Activated T-cell treated with anti-CD3 and anti-CD28 coated beads, Interleukin-2, amount 50 U/mL, for 1 hour (primary cell): ENCODE measurements around the gene LAMA3.
"Not testable (repeated sequence)": the region's sequence is repeated elsewhere in the genome, so short reads cannot be mapped to it uniquely, and the experiment has no call there.

Experiments used
- DNase-seq: peaks from one replicate; pipeline ENCODE4 v3.0.0-alpha.2; 2020

The LAMA3 gene

DNA sequence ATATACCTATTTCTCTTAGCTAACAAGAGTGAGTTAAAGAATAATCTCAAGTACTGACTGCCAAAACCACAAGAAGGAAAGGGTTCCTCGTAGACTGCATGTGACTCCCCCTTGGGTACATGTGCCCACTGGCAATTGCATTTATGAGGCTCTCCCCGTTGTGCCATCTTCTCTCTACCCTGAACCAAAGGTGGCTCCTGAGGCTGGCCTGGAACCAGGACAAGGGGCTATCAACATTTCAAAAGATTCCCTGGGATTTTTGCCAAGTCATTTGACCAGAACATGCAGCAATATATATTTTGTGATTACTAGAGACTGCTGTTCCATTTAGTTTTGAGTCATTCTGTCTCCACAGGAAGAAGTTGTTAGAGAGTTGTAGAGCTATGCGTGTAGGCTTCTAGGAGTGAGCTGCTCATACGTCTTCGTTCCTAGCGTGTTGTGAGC lies 45.8 kb downstream of the LAMA3 start:
- no peak for DNase-seq

DNA sequence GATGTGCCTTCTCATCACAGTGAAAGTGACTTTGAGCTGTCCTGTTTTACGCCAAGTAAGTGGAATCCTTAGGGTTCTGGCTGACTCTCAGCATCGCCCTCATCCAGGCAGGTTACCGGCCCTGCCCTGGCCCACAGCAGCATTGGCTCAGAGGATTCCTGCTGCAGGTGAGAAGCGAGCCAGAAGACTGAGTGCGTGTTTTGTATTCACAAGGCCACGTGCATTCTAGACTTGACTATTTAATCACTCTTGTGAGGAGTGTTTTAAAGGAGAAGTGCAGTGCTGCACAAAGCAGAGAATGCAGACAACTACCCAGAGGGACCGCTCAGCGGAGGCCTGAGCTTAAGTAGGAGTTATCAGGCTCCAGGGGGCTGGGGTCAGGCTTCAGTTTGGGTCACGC lies 48.3 kb downstream of the LAMA3 start:
- no peak for DNase-seq

DNA sequence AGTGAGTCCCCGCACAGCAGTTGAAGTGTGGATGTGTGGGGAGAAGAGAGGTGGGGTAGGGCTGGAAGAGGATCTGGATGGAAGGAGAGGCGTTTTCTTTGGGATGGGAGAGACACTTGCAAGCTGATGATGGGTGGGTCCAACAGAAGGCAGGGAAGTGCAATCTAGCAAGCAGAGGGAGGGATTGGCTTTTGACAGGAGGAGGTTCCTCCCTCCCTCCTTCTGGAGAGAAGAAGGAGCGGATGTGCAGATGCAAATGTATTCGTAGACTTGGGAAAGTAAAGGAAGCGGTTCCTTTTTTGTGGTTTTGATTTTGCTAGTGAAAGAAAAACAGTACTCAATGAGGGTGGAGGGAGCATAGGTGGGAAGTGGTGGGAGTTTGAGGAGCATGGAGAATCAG lies 48.9 kb downstream of the LAMA3 start:
- DNase-seq: no peak

DNA sequence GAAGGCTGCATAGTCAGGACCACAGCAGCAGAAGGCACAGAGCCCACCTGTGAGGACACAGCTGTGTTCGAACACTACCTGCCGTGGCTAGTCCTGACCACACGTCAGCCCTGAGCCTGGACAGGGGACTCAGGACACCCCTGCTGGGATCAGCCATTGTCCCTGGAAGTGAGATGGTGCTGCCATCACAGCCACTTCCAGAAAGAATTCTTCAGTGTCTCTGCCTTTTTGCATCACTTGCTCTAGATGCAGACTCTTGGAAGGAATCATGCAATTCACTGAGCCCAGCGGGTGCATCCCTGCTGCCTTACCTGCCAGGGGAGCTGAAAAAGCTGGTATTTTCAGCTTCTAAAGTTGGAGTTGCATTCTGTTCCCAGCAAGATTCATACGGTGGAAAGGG lies 49.3 kb downstream of the LAMA3 start:
- no peak for DNase-seq

DNA sequence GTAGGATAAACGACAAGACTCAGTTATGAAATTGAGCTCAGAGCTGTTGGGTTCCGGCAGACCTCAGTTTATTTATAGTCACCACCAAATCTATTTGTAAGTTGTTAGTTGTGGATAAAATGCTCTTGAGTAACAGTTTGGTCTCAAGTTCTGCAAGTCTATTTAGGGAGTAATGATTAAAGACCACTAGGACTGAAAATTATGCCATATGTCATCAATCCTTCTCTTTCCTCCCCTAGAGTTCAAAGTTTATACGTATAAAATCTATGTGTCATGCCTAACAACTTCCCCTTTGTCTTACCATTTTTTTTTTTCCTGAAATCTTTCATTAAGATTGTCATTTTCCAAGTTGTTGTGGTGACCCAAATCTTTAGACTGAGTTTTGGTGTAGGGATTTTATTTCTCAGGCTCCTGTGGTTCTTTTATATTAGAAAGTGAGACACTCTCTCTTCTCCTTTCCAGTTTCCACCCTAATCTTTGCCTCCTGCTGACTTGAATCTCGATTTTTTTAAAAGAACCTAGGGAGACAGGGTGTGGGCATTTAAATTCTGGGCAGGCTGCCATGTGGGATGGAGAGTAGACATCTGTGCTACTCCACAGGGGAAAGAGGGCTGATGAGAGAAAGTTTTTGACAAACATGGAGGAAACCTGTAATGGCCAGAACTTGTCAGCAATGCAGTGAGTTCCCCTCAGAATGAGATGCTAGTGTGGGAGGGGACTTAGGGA lies 51.0 kb downstream of the LAMA3 start:
- no peak for DNase-seq

DNA sequence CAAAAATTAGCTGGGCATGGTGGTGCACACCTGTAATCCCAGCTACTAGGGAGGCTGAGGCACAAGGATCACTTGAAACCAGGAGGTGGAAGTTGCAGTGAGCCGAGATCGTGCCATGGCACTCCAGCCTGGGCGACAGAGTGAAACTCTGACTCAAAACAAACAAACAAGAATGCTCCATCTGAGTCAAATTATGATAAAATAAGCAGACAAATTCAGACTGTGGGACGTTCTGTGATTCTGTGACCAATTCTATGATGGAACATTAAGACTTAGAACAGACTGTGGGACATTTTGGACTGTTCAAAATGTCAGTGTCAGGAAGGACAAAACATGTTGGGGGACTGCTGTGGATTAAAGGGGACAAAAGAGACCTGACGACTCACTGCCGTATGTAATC lies 52.7 kb downstream of the LAMA3 start:
- not testable (repeated sequence) for DNase-seq

DNA sequence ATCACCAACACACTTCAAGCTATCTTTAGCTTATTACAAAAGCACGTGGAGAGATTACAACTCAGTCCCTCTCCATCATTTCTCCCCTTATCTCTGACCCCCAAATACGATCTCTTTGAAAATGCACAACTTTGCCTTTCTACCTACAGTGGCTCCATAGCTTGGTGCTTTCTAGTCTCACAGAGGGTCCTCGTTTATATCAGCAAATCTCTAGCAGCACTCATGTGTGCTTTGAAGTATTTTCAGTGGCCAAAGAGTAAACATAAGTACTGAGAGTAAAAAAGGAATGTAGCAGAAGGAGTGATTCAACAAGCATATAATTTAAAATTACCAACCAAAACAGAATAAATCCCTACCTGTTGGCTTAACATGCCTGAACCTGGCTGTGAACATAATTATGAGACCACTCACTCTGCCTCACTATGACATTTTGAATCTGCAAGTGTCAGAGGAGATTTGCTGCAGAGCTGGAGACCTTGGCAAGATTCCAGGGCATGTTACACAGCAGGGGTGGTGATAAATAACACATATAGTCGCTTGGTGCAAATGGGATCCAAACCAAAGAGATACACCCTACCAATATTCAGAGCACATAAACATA lies 54.6 kb downstream of the LAMA3 start:
- DNase-seq: no peak

DNA sequence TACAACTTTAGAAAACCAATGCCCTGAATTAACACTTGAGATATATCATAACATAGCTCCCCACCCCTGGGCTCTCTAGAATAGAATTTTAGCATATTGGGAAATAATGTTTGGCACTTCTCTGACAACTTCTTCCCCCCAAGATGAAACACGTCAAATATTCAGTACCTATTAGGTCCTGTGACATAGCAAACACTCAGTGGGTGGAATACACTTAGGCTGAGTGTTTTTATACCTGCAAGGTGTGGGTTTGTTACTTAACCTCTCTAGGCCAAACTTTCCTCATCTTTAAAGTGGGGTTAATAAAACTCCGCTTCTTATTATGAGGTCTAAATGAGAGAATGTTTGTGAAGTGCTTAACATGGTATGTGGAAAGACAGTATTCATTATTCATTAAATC lies 56.1 kb downstream of the LAMA3 start:
- no peak for DNase-seq

DNA sequence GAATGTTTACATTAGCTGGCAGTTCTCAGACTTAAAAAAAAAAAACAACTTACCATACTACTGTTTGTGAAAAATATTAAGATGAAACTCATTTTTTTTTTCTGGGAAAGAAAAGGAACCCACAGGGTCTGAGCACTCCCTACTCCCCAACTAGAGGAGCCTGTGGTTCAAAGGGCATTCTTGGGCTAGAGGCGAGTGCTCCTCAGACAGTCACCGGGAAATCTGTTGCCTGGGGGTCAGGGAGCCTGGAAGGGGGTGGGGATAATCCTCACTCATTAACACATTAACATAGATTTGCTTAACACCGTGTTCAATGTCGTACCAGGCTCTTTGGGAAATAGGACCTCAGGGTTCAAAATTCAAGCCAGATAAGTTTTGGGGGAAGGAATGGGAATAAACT lies 57.6 kb downstream of the LAMA3 start:
- no peak for DNase-seq

DNA sequence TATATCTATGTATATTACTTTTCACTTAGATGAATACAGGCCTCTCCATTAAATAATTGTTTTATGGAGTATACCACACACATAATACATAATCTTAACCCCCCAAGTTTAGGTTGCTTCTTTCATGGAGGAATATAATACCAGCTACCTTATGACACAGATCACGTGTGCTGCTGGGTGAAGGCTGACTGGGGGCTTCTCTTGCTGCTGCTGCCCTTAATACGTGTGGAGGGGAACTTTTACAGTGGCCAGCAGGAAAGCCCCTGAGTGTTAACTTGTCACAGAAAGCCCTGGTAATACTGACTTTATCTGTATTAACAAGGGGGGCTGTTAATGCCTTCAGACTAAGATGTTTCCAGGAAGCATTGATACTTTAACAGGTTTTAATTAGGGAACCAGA lies 63.1 kb downstream of the LAMA3 start:
- no peak for DNase-seq

DNA sequence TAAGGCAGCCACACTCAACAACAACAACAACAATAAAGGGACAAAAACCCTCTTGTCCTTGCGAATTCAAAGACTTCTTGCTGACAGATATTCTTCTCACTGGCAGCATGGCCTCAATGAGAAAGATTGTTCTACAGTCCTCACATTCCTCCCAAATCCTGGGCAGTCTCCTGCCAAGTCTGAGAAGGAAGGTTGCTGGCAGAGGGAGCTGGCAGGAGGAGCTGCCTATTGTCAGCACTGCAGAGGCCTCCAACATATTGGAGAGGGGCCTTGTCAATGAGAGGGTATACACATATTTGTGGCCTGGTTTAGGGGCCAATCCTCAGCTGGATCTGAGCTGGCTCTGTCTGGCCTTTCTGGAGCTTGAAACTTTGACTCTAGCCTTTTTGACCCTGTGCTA lies 63.5 kb downstream of the LAMA3 start:
- no peak for DNase-seq

DNA sequence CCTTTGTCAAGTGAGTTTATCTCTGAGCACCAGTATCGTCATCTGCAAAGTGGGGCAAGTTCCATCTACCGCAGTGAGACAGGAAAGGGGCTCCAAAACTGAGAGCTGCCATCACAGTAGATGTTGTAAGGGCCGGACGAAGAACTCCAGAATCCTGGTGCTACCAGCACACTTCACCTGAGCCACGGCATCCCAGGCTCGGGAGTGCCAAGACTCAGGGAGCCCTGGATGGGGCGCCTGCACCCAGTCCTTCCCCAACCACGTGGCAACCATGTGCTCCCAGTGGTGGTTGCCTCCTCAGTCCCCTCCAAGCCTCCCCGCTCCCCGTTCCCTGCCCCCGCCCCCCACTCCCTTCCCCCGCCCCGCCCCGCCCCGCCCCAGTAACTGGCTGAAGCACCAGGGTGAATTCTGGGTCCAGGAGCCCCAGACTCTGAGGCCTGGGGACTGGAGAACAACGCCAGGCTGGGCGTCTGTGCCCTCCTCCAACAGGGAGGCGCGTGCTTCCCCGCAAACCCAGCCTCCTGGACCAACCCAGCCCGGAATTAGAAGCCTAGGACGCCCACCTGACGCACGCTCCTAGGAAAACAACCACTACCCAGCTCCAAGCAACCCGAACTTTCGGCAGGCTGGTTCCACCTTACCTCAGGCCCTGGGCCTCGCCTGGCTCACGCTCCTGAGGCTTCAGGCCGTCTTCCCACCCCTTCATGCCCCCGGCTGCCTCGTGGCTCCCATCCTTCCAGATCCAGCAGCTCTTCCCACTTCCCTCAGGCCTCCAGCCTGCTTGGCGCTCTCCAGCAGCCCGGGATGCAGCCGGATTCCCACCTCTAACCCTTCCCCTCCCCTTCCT lies 67.6 kb downstream of the LAMA3 start:
- DNase-seq: no peak

DNA sequence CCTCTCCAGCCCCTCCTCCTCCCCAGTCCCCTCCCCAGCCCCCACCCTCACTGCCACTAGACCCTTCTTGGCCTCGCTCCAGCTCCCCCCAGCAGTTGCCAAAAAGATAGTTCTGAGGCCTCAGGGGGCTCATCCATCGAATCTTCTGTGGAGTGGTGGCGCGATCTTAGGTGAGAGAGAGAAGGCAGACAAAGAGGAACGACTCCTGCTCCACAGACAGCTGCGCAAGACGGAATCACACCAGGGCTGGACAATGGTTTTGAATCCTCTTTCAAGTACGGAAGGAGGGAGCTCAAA lies 68.1 kb downstream of the LAMA3 start:
- no peak for DNase-seq

DNA sequence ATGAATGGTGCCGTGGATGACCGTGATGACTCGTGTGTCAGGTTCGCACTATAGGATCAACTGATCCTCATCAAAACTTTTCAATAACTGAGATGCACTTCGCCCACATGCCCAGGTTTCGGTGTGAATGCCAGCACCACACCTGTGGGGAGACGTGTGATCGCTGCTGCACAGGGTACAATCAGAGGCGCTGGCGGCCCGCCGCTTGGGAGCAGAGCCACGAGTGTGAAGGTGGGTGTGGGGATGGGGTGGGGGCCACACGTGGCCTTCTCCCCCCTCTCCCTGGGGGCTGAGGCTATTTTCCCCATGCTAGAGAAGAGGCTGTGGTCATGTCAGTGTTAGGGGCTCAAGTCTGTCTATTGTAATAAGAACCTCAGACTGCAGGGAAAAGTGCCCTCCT lies 69.0 kb downstream of the LAMA3 start:
- no peak for DNase-seq

DNA sequence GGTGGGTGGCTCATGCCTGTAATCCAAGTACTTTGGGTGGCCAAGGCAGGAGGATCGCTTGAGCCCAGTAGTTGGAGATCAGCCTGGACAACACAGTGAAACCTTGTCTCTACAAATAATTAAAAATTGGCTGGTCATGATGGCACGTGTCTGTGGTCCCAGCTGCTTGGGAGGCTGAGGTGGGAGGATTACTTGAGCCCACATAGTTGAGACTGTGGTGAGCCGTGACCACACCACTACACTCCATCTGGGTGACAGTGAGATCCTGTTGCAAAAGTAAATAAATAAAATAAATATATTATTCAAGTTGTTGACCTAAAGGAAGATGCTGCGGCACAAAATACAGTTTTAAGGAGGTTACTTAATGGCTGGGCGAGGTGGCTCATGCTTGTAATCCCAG lies 72.7 kb downstream of the LAMA3 start:
- no peak for DNase-seq

DNA sequence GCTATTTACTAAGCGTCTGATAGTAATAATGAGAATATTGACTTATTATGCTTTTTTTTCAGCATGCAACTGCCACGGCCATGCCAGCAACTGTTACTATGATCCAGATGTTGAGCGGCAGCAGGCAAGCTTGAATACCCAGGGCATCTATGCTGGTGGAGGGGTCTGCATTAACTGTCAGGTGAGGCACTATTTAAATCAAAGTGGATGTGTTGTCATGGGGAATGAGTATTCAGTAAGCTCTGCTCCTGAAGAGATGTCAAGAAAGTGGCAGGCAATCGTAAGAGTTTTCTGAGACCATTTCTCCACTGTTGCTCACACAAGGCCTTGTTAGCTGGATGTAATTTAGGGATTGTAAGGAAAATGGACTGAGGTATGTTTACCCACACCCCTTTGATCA lies 74.1 kb downstream of the LAMA3 start:
- DNase-seq: no peak

DNA sequence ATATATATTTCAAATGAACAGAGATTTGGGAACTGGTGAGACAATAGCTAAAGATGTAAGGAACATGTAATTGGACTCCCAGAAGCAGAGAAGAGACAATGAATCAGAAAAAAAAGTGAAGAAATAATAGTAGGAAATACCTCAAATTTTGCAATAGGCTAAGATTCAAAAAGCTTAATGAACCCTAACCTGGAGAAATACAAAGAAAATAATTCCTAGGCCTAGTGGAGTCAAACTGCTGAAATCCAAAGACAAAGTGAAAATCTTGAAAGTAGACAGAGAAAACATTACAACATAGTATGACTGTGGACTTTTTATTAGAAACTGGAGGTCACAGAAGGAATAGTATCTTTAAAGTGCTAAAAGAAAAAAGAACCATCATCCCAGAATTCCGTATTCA lies 76.7 kb downstream of the LAMA3 start:
- DNase-seq: no peak

DNA sequence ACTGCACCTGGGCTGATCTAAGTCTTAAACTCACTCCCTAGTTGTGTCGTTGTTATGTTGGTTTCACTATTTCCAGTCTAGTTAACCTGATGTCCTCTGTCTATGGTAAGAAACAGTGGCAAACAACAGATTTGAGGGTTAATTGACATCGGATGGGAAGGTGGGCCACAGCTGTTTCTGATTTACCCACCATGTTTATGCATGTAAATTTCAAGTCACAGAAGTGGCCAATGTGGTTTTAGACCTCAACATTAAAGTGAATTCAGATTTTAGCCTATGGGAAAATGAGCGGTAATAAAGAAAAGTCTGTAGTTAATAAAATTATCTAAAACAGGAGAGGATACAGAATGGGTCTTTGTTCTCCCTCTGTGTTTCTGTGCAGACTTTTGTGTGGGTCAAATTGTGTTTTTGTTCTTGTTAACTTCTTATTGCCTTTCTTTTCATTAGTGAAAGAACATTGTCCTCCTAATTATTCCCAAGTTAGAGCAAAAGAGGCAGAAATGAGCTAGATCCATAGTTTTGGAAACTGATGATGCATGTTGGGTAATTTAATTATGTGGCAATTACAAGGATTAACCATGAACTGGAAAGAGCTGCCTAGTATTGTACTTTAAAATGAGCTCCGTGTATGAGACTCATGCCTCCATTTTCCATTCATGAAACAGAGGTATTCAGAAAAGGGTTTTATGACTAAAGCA lies 83.2 kb downstream of the LAMA3 start:
- no peak for DNase-seq

DNA sequence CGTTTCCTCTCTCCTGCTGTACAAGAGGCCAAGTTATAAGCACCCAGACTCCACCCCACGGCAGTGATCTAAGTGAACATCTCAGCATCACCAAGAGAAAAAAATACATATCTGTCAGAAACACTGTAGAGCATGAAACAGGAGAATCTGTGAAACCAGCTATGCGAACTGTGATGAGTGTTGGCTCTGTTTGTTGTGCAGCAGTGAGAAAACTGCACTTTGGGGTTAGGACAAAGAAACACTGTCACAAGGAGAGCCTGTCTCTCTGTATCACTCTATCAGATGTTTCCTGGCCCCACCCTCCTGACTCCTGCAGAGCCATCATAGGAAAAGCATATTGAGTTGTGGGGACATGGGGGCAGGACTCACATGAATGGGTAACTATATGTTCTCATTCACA lies 87.1 kb downstream of the LAMA3 start:
- no peak for DNase-seq

DNA sequence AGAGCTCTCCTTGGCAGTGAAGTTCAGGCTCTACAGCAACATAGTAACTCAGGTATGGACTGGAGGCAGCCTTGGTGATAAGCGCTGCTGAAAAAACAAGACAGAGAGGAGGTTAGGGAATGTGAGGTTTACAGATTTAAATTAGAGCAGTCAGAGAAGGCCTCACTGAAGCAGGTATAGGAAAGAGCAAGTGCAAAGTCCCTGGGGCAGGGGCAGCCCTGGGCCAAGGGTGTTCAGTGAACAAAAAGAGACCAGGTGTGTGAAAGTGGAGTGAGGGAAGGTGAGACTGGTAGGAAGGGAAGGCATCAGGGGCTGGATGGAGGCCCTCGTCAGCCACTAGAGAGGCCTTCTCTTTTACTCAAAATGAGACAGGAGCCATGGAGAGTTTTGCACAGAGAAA lies 89.6 kb downstream of the LAMA3 start:
- DNase-seq: no peak

DNA sequence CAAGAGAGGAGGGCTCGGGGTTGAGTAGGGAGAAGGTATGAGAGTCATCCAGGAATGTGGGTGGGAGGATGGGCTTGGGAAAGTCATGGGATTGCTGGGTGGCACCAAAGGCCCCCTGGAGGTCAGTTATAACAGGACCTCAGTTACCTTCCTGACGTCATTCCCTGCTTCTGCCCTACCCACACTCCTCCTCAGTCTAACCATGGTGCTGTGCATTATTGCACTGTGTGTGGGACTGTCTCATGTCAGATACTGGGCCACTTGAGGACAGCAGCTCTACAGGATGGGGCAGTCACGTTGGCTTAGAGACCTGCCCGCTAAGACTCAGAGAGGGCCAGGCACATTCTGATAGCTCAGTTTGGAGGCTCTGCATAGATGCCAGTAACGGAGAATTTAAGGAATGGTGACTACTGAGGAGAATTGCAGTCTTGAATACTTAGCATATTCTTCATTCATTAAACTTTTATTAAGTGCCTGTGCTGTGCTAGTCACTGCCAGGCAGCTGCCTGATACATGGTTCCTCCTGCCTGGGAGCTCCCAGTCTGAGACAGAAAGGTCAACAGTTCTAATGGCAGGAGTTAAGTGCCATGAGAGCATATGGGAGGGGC lies 90.5 kb downstream of the LAMA3 start:
- DNase-seq: no peak

DNA sequence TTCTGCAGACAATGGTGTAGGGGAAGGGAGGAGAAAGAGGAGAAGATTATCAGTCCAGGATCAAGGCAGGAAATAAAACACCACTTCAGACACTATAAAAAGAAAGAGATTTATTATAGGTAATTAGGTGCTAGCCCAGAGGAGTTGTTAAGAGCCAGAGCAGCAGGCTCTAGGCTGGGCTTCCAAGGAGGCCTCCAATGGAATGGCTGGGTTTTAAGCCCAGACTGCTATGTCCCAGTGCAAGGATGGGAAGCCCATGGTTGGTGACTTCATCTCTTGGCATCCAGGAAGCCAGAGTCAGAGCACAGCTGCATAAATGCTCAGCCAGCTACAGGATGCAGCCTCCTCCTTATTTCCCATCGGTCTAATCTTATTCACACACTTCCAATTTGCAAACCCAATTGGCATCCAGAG lies 95.6 kb downstream of the LAMA3 start:
- no peak for DNase-seq

DNA sequence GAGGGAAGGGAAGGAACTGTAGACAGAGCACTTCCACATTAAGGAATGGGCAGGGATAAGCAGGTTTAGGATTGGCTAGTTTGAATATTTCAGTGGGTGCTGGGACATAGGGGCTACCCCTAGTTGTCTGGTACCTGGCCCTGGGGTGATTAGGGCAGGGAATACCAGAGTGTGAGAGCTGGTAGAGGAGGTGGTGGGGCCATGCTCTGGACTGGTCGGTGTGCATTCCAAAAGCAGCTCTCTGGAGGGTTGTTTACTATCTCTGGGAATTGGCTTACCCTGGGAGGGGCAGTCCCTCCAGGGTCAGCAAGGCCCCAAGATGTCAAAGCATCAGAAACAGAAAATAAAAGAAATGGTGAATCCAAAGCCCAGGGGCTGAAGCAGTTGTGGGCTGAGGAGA lies 103.8 kb downstream of the LAMA3 start:
- DNase-seq: no peak
